ENCODE measurements around the gene CABLES2. TPM values are rescaled to one million over a fixed set of nuclear protein-coding genes. Genes with fewer than 3 reads are reported as not detected.

CABLES2 gene
- total and polyA plus RNA-seq, 4 donors, result 0.92 to 3.2 (median 2.0) TPM

GRCh38 chr20:62452475-62453095 is 45.5 kb upstream of the CABLES2 start:
- H3K27me3 ChIP-seq (ENCODE audit: control insufficient read depth in 4 of 4, insufficient read depth in 4 of 4, low read length in 3 of 4), result peaks cover 0 to 4% (median 0%) of the 10 kb centered on the region in 4 donors
- H3K9ac ChIP-seq (ENCODE audit: low read depth in 1 of 2, low read length in 2 of 2), result no peak overlapping the region
- 69% methylated on average over 18 of the region's 18 CpGs for WGBS
- no peak overlapping the region for H3K4me3 ChIP-seq (ENCODE audit: low read depth in 1 of 3, low read length in 3 of 3)
- H3K4me1 ChIP-seq (ENCODE audit: control insufficient read depth in 4 of 4, insufficient read depth in 4 of 4, low read length in 3 of 4), result peaks cover 1 to 9% (median 5%) of the 10 kb centered on the region in 4 donors
- TF ChIP-seq, protein P1, sequence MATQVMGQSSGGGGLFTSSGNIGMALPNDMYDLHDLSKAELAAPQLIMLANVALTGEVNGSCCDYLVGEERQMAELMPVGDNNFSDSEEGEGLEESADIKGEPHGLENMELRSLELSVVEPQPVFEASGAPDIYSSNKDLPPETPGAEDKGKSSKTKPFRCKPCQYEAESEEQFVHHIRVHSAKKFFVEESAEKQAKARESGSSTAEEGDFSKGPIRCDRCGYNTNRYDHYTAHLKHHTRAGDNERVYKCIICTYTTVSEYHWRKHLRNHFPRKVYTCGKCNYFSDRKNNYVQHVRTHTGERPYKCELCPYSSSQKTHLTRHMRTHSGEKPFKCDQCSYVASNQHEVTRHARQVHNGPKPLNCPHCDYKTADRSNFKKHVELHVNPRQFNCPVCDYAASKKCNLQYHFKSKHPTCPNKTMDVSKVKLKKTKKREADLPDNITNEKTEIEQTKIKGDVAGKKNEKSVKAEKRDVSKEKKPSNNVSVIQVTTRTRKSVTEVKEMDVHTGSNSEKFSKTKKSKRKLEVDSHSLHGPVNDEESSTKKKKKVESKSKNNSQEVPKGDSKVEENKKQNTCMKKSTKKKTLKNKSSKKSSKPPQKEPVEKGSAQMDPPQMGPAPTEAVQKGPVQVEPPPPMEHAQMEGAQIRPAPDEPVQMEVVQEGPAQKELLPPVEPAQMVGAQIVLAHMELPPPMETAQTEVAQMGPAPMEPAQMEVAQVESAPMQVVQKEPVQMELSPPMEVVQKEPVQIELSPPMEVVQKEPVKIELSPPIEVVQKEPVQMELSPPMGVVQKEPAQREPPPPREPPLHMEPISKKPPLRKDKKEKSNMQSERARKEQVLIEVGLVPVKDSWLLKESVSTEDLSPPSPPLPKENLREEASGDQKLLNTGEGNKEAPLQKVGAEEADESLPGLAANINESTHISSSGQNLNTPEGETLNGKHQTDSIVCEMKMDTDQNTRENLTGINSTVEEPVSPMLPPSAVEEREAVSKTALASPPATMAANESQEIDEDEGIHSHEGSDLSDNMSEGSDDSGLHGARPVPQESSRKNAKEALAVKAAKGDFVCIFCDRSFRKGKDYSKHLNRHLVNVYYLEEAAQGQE (IDR thresholded peaks at IDR 0.05), result no peak
- TF ChIP-seq, protein P2, sequence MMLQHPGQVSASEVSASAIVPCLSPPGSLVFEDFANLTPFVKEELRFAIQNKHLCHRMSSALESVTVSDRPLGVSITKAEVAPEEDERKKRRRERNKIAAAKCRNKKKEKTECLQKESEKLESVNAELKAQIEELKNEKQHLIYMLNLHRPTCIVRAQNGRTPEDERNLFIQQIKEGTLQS (IDR thresholded peaks at IDR 0.05), result no peak
- TF ChIP-seq GABPA (IDR thresholded peaks at IDR 0.05 in 1 of 2, conservative IDR thresholded peaks at IDR 0.05 in 1 of 2) (no peak), CTCF (IDR thresholded peaks at IDR 0.05; ENCODE audit: low read depth, low read length, missing input control) (no peak), EGR1 (IDR thresholded peaks at IDR 0.05; ENCODE audit: low read depth in 2 of 2) (no peak), NR2F2 (IDR thresholded peaks at IDR 0.05) (no peak), SP1 (IDR thresholded peaks at IDR 0.05) (no peak), TAF1 (conservative IDR thresholded peaks at IDR 0.05) (no peak), RAD21 (IDR thresholded peaks at IDR 0.05) (no peak), JUND (IDR thresholded peaks at IDR 0.05) (no peak), RXRA (IDR thresholded peaks at IDR 0.05) (no peak), HNF4G (IDR thresholded peaks at IDR 0.05) (no peak), FOXA2 (IDR thresholded peaks at IDR 0.05) (no peak), HNF4A (conservative IDR thresholded peaks at IDR 0.05) (no peak), YY1 (IDR thresholded peaks at IDR 0.05) (no peak), FOXA1 (IDR thresholded peaks at IDR 0.05) (no peak)
- TF ChIP-seq, protein P3, sequence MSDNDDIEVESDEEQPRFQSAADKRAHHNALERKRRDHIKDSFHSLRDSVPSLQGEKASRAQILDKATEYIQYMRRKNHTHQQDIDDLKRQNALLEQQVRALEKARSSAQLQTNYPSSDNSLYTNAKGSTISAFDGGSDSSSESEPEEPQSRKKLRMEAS (IDR thresholded peaks at IDR 0.05), result no peak
- TF ChIP-seq, protein P4, sequence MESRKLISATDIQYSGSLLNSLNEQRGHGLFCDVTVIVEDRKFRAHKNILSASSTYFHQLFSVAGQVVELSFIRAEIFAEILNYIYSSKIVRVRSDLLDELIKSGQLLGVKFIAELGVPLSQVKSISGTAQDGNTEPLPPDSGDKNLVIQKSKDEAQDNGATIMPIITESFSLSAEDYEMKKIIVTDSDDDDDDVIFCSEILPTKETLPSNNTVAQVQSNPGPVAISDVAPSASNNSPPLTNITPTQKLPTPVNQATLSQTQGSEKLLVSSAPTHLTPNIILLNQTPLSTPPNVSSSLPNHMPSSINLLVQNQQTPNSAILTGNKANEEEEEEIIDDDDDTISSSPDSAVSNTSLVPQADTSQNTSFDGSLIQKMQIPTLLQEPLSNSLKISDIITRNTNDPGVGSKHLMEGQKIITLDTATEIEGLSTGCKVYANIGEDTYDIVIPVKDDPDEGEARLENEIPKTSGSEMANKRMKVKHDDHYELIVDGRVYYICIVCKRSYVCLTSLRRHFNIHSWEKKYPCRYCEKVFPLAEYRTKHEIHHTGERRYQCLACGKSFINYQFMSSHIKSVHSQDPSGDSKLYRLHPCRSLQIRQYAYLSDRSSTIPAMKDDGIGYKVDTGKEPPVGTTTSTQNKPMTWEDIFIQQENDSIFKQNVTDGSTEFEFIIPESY (IDR thresholded peaks at IDR 0.05), result no peak
- no peaks in the 10 kb centered on the region for H3K36me3 ChIP-seq (ENCODE audit: control insufficient read depth in 4 of 4, insufficient read depth in 3 of 4, low read depth in 1 of 4, low read length in 3 of 4)
- H3K27ac ChIP-seq (ENCODE audit: low read depth in 1 of 2, low read length in 2 of 2), result no peak overlapping the region
- DNase-seq (ENCODE audit: low spot score), result no peak
- H3K9me3 ChIP-seq (ENCODE audit: control insufficient read depth in 4 of 4, low read length in 3 of 4), result no peaks in the 10 kb centered on the region

Data from liver (tissue), 9 donors.